K562 (cell line): ENCODE data around the gene TBX1. TPM values are rescaled to one million over a fixed set of nuclear protein-coding genes. Genes with fewer than 3 reads are reported as not detected.
"Not testable (repeated sequence)": the region's sequence is repeated elsewhere in the genome, so short reads cannot be mapped to it uniquely, and the experiment has no call there.

ENCODE experiments used
- ATAC-seq: fragments of 200-7000 bp; cut with Tn5 transposase; 3 replicates; pipeline ENCODE4 v1.9.1; 2020; ENCODE audit warnings: moderate library complexity
- BruUV-seq: library from RNA; stranded (reverse); fragments of 400-500 nt; replicated peaks from 2 replicates; lab custom pipeline; 2021; lab: Mats Ljungman, UMichigan
- CTCF ChIA-PET: fragments of 300-600 bp; formaldehyde crosslinking; extraction: SDS; loops from one replicate; lab custom pipeline; 2021; ENCODE audit warnings: low intra/inter-chr PET ratio; lab: Yijun Ruan, JAX
- POLR2A ChIA-PET: fragments of 300-600, 350-650 bp; sonication (Branson Sonifier 250); formaldehyde crosslinking; extraction: SDS; loops from one replicate; lab custom pipeline; 2021; ENCODE audit warnings: antibody characterized with exemption, inconsistent platforms; lab: Yijun Ruan, JAX
- DNase-seq, 4 experiments: peaks; one replicate each; pipeline versions ENCODE4 v3.0.0 to v3.0.0-alpha.2; 2011 to 2018; ENCODE audit warnings: low spot score in 3 of 4, mixed read lengths in 3 of 4; ENCODE audit errors: extremely low read depth in 1 of 4
- FAIRE-seq: peaks from 2 replicates; lab custom pipeline; 2011; peaks lifted over from hg19 to GRCh38; lab: Jason Lieb, UNC
- H2AFZ ChIP-seq: 2 replicates; pipeline ENCODE4 v1.6.0; 2011; ENCODE audit warnings: low read depth, low read length, control low read depth, inconsistent platforms
- H3K27ac ChIP-seq: fragments of 200-600 bp; 3 replicates; pipeline ENCODE4 v1.8.0; 2011; ENCODE audit warnings: low read depth, mild to moderate bottlenecking, control low read depth, inconsistent platforms, low read length, moderate library complexity, mixed read lengths; ENCODE audit errors: extremely low read depth
- H3K27me3 ChIP-seq, 2 experiments: fragments of 300-600 bp in 1 of 2; 2 replicates in 1 of 2; 3 replicates in 1 of 2; pipeline versions ENCODE4 v1.6.0 to v1.8.0; 2011; ENCODE audit warnings: inconsistent platforms in 2 of 2, low read length in 2 of 2, mild to moderate bottlenecking in 1 of 2, mixed read lengths in 1 of 2, moderate library complexity in 1 of 2; ENCODE audit not compliant: control insufficient read depth in 2 of 2, insufficient read depth in 2 of 2
- H3K36me3 ChIP-seq: fragments of 300-600 bp; 3 replicates; pipeline ENCODE4 v1.8.0; 2011; ENCODE audit warnings: mild to moderate bottlenecking, low read length, inconsistent platforms; ENCODE audit not compliant: control insufficient read depth, insufficient read depth
- H3K4me1 ChIP-seq, 2 experiments: fragments of 200-600 bp in 1 of 2; replicated peaks in 1 of 2; 2 replicates in 1 of 2; 3 replicates in 1 of 2; pipeline versions ENCODE4 v1.5.1 to v1.8.0; 2011; ENCODE audit warnings: inconsistent platforms in 2 of 2, low read length in 2 of 2, mild to moderate bottlenecking in 1 of 2, mixed read lengths in 1 of 2, moderate library complexity in 1 of 2; ENCODE audit not compliant: control insufficient read depth in 2 of 2, insufficient read depth in 2 of 2
- H3K4me2 ChIP-seq: 2 replicates; pipeline ENCODE4 v1.6.1; 2011; ENCODE audit warnings: low read length, control low read depth, inconsistent platforms, mixed read lengths; ENCODE audit not compliant: insufficient read depth
- H3K4me3 ChIP-seq: fragments of 200-600 bp; sonication (generic), shearing (Covaris generic); 2 replicates; pipeline ENCODE4 v1.5.1; 2016; ENCODE audit warnings: control low read depth, inconsistent platforms
- H3K79me2 ChIP-seq: fragments of 200-600 bp; 3 replicates; pipeline ENCODE4 v1.8.0; 2011; ENCODE audit warnings: low read length, inconsistent platforms; ENCODE audit not compliant: control insufficient read depth, insufficient read depth
- H3K9ac ChIP-seq, 2 experiments: 2 replicates each; pipeline versions ENCODE4 v1.6.0 to v1.6.1; 2011; ENCODE audit warnings: low read depth in 2 of 2, low read length in 2 of 2, control low read depth in 1 of 2, inconsistent platforms in 1 of 2, mild to moderate bottlenecking in 1 of 2, mixed read lengths in 1 of 2; ENCODE audit not compliant: insufficient read depth in 1 of 2
- H3K9me1 ChIP-seq: one replicate; pipeline ENCODE4 v1.6.0; 2011; ENCODE audit warnings: inconsistent platforms, mild to moderate bottlenecking, low read length, moderate library complexity; ENCODE audit not compliant: control insufficient read depth, insufficient read depth
- H3K9me3 ChIP-seq: replicated peaks from 2 replicates; pipeline ENCODE4 v1.5.1; 2011; ENCODE audit warnings: low read depth, low read length, inconsistent platforms; ENCODE audit not compliant: control insufficient read depth, insufficient read depth
- H4K20me1 ChIP-seq: replicated peaks from 2 replicates; pipeline ENCODE4 v1.6.1; 2011; ENCODE audit warnings: low read length, inconsistent platforms, mixed read lengths; ENCODE audit not compliant: control insufficient read depth, insufficient read depth
- HIVEP1 ChIP-seq: fragments of 250-450 bp; sonication (Bioruptor Pico); IDR thresholded peaks from 2 replicates; pipeline ENCODE4 v1.4.0; 2020; ENCODE audit warnings: mild to moderate bottlenecking
- MXI1 ChIP-seq: IDR thresholded peaks from 2 replicates; pipeline ENCODE4 v1.6.1; 2011; ENCODE audit warnings: low read depth, mild to moderate bottlenecking, improper control_type of control experiment, low read length
- RBBP5 ChIP-seq: fragments of 200-600 bp; sonication (generic); IDR thresholded peaks from 2 replicates; pipeline ENCODE4 v1.6.1; 2012; ENCODE audit warnings: borderline replicate concordance, mild to moderate bottlenecking, low read length, control low read depth, inconsistent platforms; ENCODE audit not compliant: insufficient read depth, poor library complexity, severe bottlenecking
- ZNF134 ChIP-seq: fragments of 250-450 bp; sonication (Bioruptor Pico); conservative IDR thresholded peaks from 2 replicates; pipeline ENCODE4 v1.4.0; 2020
- ZNF146 ChIP-seq: IDR thresholded peaks from one replicate; pipeline ENCODE4 v1.6.1; 2018; ENCODE audit warnings: missing compliant biosample characterization; ENCODE audit not compliant: unreplicated experiment
- ZNF764 ChIP-seq: fragments of 250-450 bp; sonication (Bioruptor Pico); IDR thresholded peaks from 2 replicates; pipeline ENCODE4 v1.4.0; 2020; ENCODE audit warnings: low read depth, mild to moderate bottlenecking, moderate library complexity
- whole genome bisulfite sequencing: fragments of 100-300 bp; shearing (Covaris generic); methylation state at CpG from one replicate; pipeline ENCODE4 v1.1.6; 2016; ENCODE audit warnings: low coverage, mixed read lengths; ENCODE audit not compliant: insufficient coverage; ENCODE audit errors: missing lambda C conversion rate; 5-methylcytosine and 5-hydroxymethylcytosine counted together
- in situ Hi-C: fragments of 300-500 bp; cut with MboI; formaldehyde crosslinking; loops from 4 replicates; pipeline ENCODE4 v1.15.0; 2018; ENCODE audit warnings: inconsistent platforms, mixed read lengths
- intact Hi-C: fragments of 100-400 bp; cut with micrococcal nuclease; formaldehyde crosslinking; loops from 2 replicates; pipeline ENCODE4 v1.14.2; 2022
- polyA plus RNA-seq, 8 experiments: library from polyadenylated mRNA; depleted of rRNA in 4 of 8; stranded (reverse) in 5 of 8; unstranded in 3 of 8; fragments of >200 nt; fragmentation: Nextera tagmentation in 2 of 8; fragmentation: Illumina TruSeq in 1 of 8; extraction: Ambion mirVana in 2 of 8; extraction: Trizol in 1 of 8; gene quantifications; 2 replicates each; pipeline versions ENCODE4 v1.2.1 to v1.2.3, GENCODE V29; 2011 to 2014; ENCODE audit warnings: inconsistent platforms in 1 of 8, missing spikeins in 1 of 8
- total RNA-seq, 7 experiments: library from RNA; depleted of rRNA in 6 of 7; stranded (reverse); fragments of >200 nt in 6 of 7; fragmentation: Illumina TruSeq in 2 of 7; extraction: Trizol in 2 of 7; gene quantifications; 2 replicates each; pipeline versions ENCODE4 v1.2.1 to v1.2.3, GENCODE V29; 2011 to 2021; ENCODE audit warnings: low replicate concordance in 1 of 7
- TF ChIP-seq, protein P1 (sequence below): IDR thresholded peaks from 2 replicates; pipeline ENCODE4 v1.6.1; 2016; ENCODE audit warnings: missing genetic modification characterization, missing compliant biosample characterization

The TBX1 gene
- total and polyA plus RNA-seq, 9 of the 15 experiments (the other 6 are each of a cell fraction or from before 2014, with no cell fraction given): 0.07 to 35.0 (median 3.9) TPM

DNA sequence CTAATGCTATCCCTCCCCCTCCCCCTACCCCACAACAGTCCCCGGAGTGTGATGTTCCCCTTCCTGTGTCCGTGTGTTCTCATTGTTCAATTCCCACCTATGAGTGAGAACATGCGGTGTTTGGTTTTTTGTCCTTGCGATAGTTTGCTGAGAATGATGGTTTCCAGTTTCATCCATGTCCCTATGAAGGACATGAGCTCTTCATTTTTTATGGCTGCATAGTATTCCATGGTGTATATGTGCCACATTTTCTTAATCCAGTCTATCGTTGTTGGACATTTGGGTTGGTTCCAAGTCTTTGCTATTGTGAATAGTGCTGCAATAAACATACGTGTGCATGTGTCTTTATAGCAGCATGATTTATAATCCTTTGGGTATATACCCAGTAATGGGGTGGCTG, 16.6 kb downstream of the TBX1 start:
- in situ Hi-C loops, H3K9me1 ChIP-seq, H3K27ac ChIP-seq, H3K9ac ChIP-seq, H2AFZ ChIP-seq, DNase-seq, H3K4me2 ChIP-seq, H3K79me2 ChIP-seq, FAIRE-seq, H3K9me3 ChIP-seq, H3K36me3 ChIP-seq, CTCF ChIA-PET, H3K27me3 ChIP-seq, H3K4me3 ChIP-seq, H4K20me1 ChIP-seq, BruUV-seq, ATAC-seq: not testable (repeated sequence)
- TF ChIP-seq ZNF146: peak; percentile 87
- TF ChIP-seq, protein P1, sequence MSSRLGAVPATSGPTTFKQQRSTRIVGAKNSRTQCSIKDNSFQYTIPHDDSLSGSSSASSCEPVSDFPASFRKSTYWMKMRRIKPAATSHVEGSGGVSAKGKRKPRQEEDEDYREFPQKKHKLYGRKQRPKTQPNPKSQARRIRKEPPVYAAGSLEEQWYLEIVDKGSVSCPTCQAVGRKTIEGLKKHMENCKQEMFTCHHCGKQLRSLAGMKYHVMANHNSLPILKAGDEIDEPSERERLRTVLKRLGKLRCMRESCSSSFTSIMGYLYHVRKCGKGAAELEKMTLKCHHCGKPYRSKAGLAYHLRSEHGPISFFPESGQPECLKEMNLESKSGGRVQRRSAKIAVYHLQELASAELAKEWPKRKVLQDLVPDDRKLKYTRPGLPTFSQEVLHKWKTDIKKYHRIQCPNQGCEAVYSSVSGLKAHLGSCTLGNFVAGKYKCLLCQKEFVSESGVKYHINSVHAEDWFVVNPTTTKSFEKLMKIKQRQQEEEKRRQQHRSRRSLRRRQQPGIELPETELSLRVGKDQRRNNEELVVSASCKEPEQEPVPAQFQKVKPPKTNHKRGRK: peak; percentile 40; the same call in 1 of the 2 replicates
- WGBS: 63% methylated on average over 5 of the region's 6 CpGs
- POLR2A ChIA-PET: interaction anchor here (0.6 to 16.8 kb wide), 18 partner anchors 2 to 608 kb away, joined by 3 to 205 read pairs (median 5); partner anchors contain the start of gene TBX1
- H3K4me1 ChIP-seq: peaks cover 46 to 53% of the 10 kb centered on the region in 2 experiments
- intact Hi-C loops: loop anchor here (5.0 kb wide), 1 partner anchor 430 kb away; no protein-coding TSS in a partner anchor

DNA sequence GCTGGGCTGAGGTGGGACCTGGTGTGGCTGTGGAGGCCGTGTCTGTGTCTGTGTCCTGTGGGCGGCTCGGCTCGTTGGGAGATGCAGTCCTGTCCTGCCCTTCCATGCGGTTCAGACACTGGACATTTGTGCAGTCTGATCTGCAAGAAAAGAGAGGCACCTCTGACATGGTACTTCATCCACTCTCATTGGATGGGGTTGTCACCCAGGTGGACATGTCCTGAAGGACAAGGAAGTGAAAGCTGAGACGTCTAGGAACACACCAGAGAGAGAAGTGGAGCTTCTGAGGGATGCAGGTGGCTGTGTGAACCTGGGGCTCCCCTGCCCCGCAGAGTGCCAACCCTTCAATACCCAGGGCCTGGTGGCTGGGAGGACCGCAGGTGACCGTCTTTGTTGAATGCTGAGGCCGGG, 18.4 kb downstream of the TBX1 start:
- no TSS peak for BruUV-seq
- no peaks in the 10 kb centered on the region for H3K36me3 ChIP-seq
- POLR2A ChIA-PET: interaction anchor here (0.6 to 16.8 kb wide), 9 partner anchors 4 to 634 kb away, joined by 3 to 205 read pairs (median 4); partner anchors contain the start of genes ESS2 and TBX1
- H3K9me3 ChIP-seq: no peaks in the 10 kb centered on the region
- peaks cover 28 to 40% of the 10 kb centered on the region in 2 experiments for H3K4me1 ChIP-seq
- WGBS: 65% methylated on average over 10 of the region's 10 CpGs
- no peak overlapping the region for H3K4me2 ChIP-seq
- DNase-seq (no peak), ATAC-seq (no peak), FAIRE-seq (no peak)
- H3K27me3 ChIP-seq: 0 out of 5 replicates have a peak, but pooled peaks cover 0 to 2% of the 10 kb centered on the region in 2 experiments
- in situ Hi-C loops (no loop called here), intact Hi-C loops (loop anchor here (5.0 kb wide), 1 partner anchor 428 kb away; no protein-coding TSS in a partner anchor)
- H2AFZ ChIP-seq: peak overlapping the region; percentile 0; the same call in 1 of the 2 replicates
- H3K9me1 ChIP-seq: no peaks in the 10 kb centered on the region
- no peak overlapping the region for H3K4me3 ChIP-seq
- H3K79me2 ChIP-seq: no peaks in the 10 kb centered on the region
- no peak overlapping the region for H3K27ac ChIP-seq
- peak overlapping the region in 1 of 2 experiments; percentile 67; a peak in 2 of 4 replicates for H3K9ac ChIP-seq
- CTCF ChIA-PET: interaction anchor here (1.2 to 1.8 kb wide), 2 partner anchors 20 to 48 kb away, joined by 4 to 7 read pairs; no protein-coding TSS in a partner anchor
- no peaks in the 10 kb centered on the region for H4K20me1 ChIP-seq
- no peak for TF ChIP-seq ZNF134 (CRISPR knock-in tag)
- TF ChIP-seq HIVEP1: no peak
- TF ChIP-seq MXI1: no peak
- TF ChIP-seq RBBP5: no peak
- TF ChIP-seq ZNF764 (CRISPR knock-in tag): 0 out of 2 replicates have a peak, but pooled peaks have one; percentile 51
